ENCODE data around the gene UPF3A. TPM values are rescaled to one million over a fixed set of nuclear protein-coding genes. Genes with fewer than 3 reads are reported as not detected.

UPF3A gene
- total and polyA plus RNA-seq, 9 of the 15 experiments (the other 6 are each of a cell fraction or from before 2014, with no cell fraction given), result 15.6 to 76.5 (median 40.9) TPM

DNA sequence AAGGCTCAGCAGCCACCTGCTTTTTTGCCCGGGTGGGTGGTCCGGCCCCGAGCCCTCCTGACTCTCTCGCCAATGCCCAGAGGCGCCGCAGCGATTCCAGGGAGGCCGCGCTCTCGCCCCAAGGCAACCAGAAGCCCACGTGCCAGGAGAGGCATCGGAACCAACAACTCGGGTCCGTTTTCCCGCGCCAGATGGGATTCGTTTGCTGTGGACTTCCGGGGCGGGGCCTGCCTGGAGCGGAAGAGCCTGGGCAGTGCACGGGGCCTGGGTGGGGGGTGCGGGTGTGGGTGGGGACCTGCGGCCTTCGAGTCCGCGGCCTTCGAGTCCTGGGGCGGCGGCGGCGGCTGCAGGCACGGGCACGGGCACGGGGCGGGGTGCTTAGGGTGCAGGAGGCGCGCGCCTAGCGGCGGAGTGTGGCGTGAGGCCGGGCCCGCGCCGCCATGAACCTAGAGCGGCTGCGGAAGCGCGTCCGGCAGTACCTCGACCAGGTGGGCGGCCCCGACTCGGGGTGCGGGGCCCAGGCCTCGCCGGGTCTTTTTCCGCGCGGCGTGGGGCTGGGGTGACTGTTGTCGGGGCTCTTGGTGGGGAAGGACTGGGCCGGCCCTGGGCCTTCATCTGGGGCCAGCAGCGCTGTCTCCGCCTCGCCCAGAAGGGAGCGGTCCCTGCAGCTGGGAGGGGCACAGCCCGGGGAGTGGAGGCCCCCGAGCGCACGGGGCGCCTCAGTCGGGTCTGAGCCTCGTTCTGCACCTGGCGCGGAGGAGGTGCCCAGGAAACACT, 46.6 kb upstream of the UPF3A start, which contains the start of gene CDC16:
CDC16 (plus strand) TSS at position 253 of the 777 bp plus-strand sequence; CDS start at position 441, 188 bp downstream.
- Histone ChIP-seq H3K4me3 (peak within 1 kb of the TSS; percentile 87), H3K4me2 (ENCODE audit: insufficient read depth, low read length) (peak within 1 kb of the TSS; percentile 98), H3K27ac (ENCODE audit: extremely low read depth, low read depth, low read length) (peak within 1 kb of the TSS; percentile 82), H3K9me3 (replicated peaks; ENCODE audit: control insufficient read depth, insufficient read depth, low read depth, low read length) (peaks cover 7% of the 10 kb centered on the region; the same call in 1 of the 2 replicates), H4K20me1 (replicated peaks; ENCODE audit: control insufficient read depth, insufficient read depth, low read length) (no peaks in the 10 kb centered on the region), H2AFZ (ENCODE audit: low read depth, low read length) (peak within 1 kb of the TSS; percentile 90), H3K27me3 (ENCODE audit: control insufficient read depth in 2 of 2, insufficient read depth in 2 of 2, low read length in 2 of 2) (no peaks in the 10 kb centered on the region), H3K36me3 (ENCODE audit: control insufficient read depth, insufficient read depth, low read length) (peaks cover 36% of the 10 kb centered on the region; the same call in 2 of the 3 replicates), H3K79me2 (ENCODE audit: control insufficient read depth, insufficient read depth, low read length) (peaks cover 30% of the 10 kb centered on the region), H3K4me1 (replicated peaks in 1 of 2; ENCODE audit: control insufficient read depth in 2 of 2, insufficient read depth in 2 of 2, low read length in 2 of 2) (peaks cover 11 to 30% of the 10 kb centered on the region in 2 experiments; a peak in 4 of 5 replicates), H3K9me1 (ENCODE audit: control insufficient read depth, insufficient read depth, low read length) (no peaks in the 10 kb centered on the region), H3K9ac (ENCODE audit: insufficient read depth in 1 of 2, low read depth in 2 of 2, low read length in 2 of 2) (peak within 1 kb of the TSS; percentile 89 to 94)
- ChIA-PET CTCF (ENCODE audit: low intra/inter-chr PET ratio) (no interaction called here), POLR2A (interaction anchor here (0.6 kb wide), 1 partner anchor 282 kb away, joined by 3 read pairs; no protein-coding TSS in a partner anchor)
- in situ Hi-C loops (cut with MboI) (no loop called here), intact Hi-C loops (cut with micrococcal nuclease) (no loop called here)
- no TSS peak for BruUV-seq (replicated peaks)
- no peak for FAIRE-seq
- peak; percentile 94 for ATAC-seq
- peak; percentile 92 to 95 (median 93) for DNase-seq (ENCODE audit: extremely low read depth in 1 of 4, low spot score in 3 of 4)
- WGBS (ENCODE audit: insufficient coverage, low coverage, missing lambda C conversion rate), result 0% methylated on average over 22 of the region's 76 CpGs
- TF ChIP-seq, protein P1, sequence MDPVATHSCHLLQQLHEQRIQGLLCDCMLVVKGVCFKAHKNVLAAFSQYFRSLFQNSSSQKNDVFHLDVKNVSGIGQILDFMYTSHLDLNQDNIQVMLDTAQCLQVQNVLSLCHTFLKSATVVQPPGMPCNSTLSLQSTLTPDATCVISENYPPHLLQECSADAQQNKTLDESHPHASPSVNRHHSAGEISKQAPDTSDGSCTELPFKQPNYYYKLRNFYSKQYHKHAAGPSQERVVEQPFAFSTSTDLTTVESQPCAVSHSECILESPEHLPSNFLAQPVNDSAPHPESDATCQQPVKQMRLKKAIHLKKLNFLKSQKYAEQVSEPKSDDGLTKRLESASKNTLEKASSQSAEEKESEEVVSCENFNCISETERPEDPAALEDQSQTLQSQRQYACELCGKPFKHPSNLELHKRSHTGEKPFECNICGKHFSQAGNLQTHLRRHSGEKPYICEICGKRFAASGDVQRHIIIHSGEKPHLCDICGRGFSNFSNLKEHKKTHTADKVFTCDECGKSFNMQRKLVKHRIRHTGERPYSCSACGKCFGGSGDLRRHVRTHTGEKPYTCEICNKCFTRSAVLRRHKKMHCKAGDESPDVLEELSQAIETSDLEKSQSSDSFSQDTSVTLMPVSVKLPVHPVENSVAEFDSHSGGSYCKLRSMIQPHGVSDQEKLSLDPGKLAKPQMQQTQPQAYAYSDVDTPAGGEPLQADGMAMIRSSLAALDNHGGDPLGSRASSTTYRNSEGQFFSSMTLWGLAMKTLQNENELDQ (CRISPR knock-in tag; IDR thresholded peaks at IDR 0.05; ENCODE audit: borderline replicate concordance), result peak; percentile 89
- TF ChIP-seq ZBTB7A (IDR thresholded peaks at IDR 0.05; ENCODE audit: borderline replicate concordance, control insufficient read depth, low read depth, low read length), result peak; percentile 25; the same call in 1 of the 2 replicates
- TF ChIP-seq BHLHE40 (IDR thresholded peaks at IDR 0.05; ENCODE audit: low read length), result peak; percentile 78
- peak; percentile 81 for TF ChIP-seq FOXP1 (CRISPR knock-in tag; IDR thresholded peaks at IDR 0.05)
- peak; percentile 86 for TF ChIP-seq ZNF431 (CRISPR knock-in tag; IDR thresholded peaks at IDR 0.05)
- TF ChIP-seq POLR2G (IDR thresholded peaks at IDR 0.05; ENCODE audit: low read depth, low read length), result peak; percentile 84
- TF ChIP-seq, protein P2, sequence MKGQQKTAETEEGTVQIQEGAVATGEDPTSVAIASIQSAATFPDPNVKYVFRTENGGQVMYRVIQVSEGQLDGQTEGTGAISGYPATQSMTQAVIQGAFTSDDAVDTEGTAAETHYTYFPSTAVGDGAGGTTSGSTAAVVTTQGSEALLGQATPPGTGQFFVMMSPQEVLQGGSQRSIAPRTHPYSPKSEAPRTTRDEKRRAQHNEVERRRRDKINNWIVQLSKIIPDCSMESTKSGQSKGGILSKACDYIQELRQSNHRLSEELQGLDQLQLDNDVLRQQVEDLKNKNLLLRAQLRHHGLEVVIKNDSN (CRISPR knock-in tag; IDR thresholded peaks at IDR 0.05), result peak; percentile 52
- TF ChIP-seq, protein P3, sequence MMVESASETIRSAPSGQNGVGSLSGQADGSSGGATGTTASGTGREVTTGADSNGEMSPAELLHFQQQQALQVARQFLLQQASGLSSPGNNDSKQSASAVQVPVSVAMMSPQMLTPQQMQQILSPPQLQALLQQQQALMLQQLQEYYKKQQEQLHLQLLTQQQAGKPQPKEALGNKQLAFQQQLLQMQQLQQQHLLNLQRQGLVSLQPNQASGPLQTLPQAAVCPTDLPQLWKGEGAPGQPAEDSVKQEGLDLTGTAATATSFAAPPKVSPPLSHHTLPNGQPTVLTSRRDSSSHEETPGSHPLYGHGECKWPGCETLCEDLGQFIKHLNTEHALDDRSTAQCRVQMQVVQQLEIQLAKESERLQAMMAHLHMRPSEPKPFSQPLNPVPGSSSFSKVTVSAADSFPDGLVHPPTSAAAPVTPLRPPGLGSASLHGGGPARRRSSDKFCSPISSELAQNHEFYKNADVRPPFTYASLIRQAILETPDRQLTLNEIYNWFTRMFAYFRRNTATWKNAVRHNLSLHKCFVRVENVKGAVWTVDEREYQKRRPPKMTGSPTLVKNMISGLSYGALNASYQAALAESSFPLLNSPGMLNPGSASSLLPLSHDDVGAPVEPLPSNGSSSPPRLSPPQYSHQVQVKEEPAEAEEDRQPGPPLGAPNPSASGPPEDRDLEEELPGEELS (CRISPR knock-in tag; IDR thresholded peaks at IDR 0.05; ENCODE audit: borderline replicate concordance), result peak; percentile 82; the same call in 1 of the 2 replicates
- peak; percentile 46; the same call in 1 of the 2 replicates for TF ChIP-seq ZNF232 (CRISPR knock-in tag; IDR thresholded peaks at IDR 0.05)
- TF ChIP-seq ARNT (IDR thresholded peaks at IDR 0.05), result 0 out of 4 replicates have a peak, but pooled peaks of 1 of the 2 experiments have one; percentile 25
- TF ChIP-seq DMBX1 (CRISPR knock-in tag; IDR thresholded peaks at IDR 0.05; ENCODE audit: borderline replicate concordance), result peak; percentile 73
- peak; percentile 27 for TF ChIP-seq NEUROD1 (IDR thresholded peaks at IDR 0.05; ENCODE audit: borderline replicate concordance, low read depth, low read length, partially characterized antibody)
- peak; percentile 66; the same call in 1 of the 2 replicates for TF ChIP-seq NR1H2 (CRISPR knock-in tag; IDR thresholded peaks at IDR 0.05)
- peak; percentile 72 for TF ChIP-seq POLR2A (conservative IDR thresholded peaks at IDR 0.05)
- no peak for TF ChIP-seq SIRT6 (IDR thresholded peaks at IDR 0.05; ENCODE audit: low read depth, low read length)
- no peak for TF ChIP-seq ESRRB (CRISPR knock-in tag; IDR thresholded peaks at IDR 0.05; ENCODE audit: borderline replicate concordance)

All from K562 (cell line).